GM12878 (cell line): ENCODE measurements around the gene GP9. TPM values are rescaled to one million over a fixed set of nuclear protein-coding genes. Genes with fewer than 3 reads are reported as not detected.

Source experiments
- ATAC-seq: fragments of 200-7000 bp; cut with Tn5 transposase; 3 replicates; pipeline ENCODE4 v1.9.1; 2020; ENCODE audit warnings: mild to moderate bottlenecking, moderate library complexity
- BruUV-seq: library from RNA; stranded (reverse); fragments of 400-500 nt; replicated peaks from 2 replicates; lab custom pipeline; 2021; lab: Mats Ljungman, UMichigan
- CTCF ChIA-PET: fragments of 300-600 bp; sonication (Branson Sonifier 250); formaldehyde crosslinking; extraction: SDS; loops from one replicate; lab custom pipeline; 2021; ENCODE audit warnings: inconsistent platforms; lab: Yijun Ruan, JAX
- POLR2A ChIA-PET: fragments of 350-600 bp; formaldehyde crosslinking; extraction: SDS; loops from one replicate; lab custom pipeline; 2021; ENCODE audit warnings: inconsistent platforms; lab: Charles Lee
- RAD21 ChIA-PET: fragments of 300-600 bp; sonication (Branson Sonifier 250); formaldehyde crosslinking; loops from one replicate; lab custom pipeline; 2023; ENCODE audit warnings: antibody characterized with exemption; ENCODE audit not compliant: unreplicated experiment; lab: Charles Lee
- SMC1A ChIA-PET: fragments of 300-600 bp; sonication (Branson Sonifier 250); formaldehyde crosslinking; loops from one replicate; lab custom pipeline; 2023; ENCODE audit not compliant: unreplicated experiment, uncharacterized antibody; lab: Charles Lee
- DNase-seq: peaks from one replicate; pipeline ENCODE4 v3.0.0-alpha.2; 2011; ENCODE audit warnings: low read depth, low spot score
- FAIRE-seq: peaks from 3 replicates; lab custom pipeline; 2011; peaks lifted over from hg19 to GRCh38; lab: Jason Lieb, UNC
- H2AFZ ChIP-seq: 2 replicates; pipeline ENCODE4 v1.6.0; 2011; ENCODE audit warnings: low read depth, low read length, control low read depth; ENCODE audit not compliant: control insufficient read depth
- H3K27ac ChIP-seq: 2 replicates; pipeline ENCODE4 v1.5.1; 2011; ENCODE audit warnings: control low read depth; ENCODE audit not compliant: control insufficient read depth, insufficient read depth
- H3K27me3 ChIP-seq, 2 experiments: replicated peaks in 1 of 2; 2 replicates each; pipeline versions ENCODE4 v1.6.0 to v1.6.1; 2011; ENCODE audit warnings: low read length in 1 of 2; ENCODE audit not compliant: control insufficient read depth in 2 of 2, insufficient read depth in 2 of 2
- H3K36me3 ChIP-seq, 2 experiments: 2 replicates each; pipeline ENCODE4 v1.5.1; 2011; ENCODE audit warnings: low read length in 1 of 2; ENCODE audit not compliant: control insufficient read depth in 2 of 2, insufficient read depth in 2 of 2
- H3K4me1 ChIP-seq: 2 replicates; pipeline ENCODE4 v1.6.1; 2011; ENCODE audit warnings: mild to moderate bottlenecking, low read length, moderate library complexity, mixed read lengths; ENCODE audit not compliant: control insufficient read depth, insufficient read depth
- H3K4me2 ChIP-seq: 2 replicates; pipeline ENCODE4 v1.6.0; 2011; ENCODE audit warnings: control low read depth; ENCODE audit not compliant: control insufficient read depth, insufficient read depth
- H3K4me3 ChIP-seq: fragments of 200-600 bp; sonication (generic); 2 replicates; pipeline ENCODE4 v1.5.1; 2016
- H3K79me2 ChIP-seq: 2 replicates; pipeline ENCODE4 v1.6.0; 2011; ENCODE audit warnings: low read length; ENCODE audit not compliant: control insufficient read depth, insufficient read depth
- H3K9ac ChIP-seq: 2 replicates; pipeline ENCODE4 v1.8.0; 2011; ENCODE audit warnings: low read length, control low read depth, mixed read lengths; ENCODE audit not compliant: control insufficient read depth, insufficient read depth
- H3K9me3 ChIP-seq: replicated peaks from 3 replicates; pipeline ENCODE4 v1.5.1; 2011; ENCODE audit warnings: mild to moderate bottlenecking, low read length; ENCODE audit not compliant: control insufficient read depth, insufficient read depth
- H4K20me1 ChIP-seq: 2 replicates; pipeline ENCODE4 v1.6.0; 2011; ENCODE audit not compliant: control insufficient read depth, insufficient read depth
- BRCA1 ChIP-seq: IDR thresholded peaks from 2 replicates; pipeline ENCODE4 v1.6.1; 2011; ENCODE audit warnings: low read depth, low read length, improper control_type of control experiment
- CHD4 ChIP-seq: fragments of 200-600 bp; sonication (generic); IDR thresholded peaks from 2 replicates; pipeline ENCODE4 v1.6.1; 2016; ENCODE audit warnings: mild to moderate bottlenecking
- DPF2 ChIP-seq: fragments of 450-650 bp; IDR thresholded peaks from 2 replicates; pipeline ENCODE4 v1.6.1; 2017; ENCODE audit warnings: mild to moderate bottlenecking
- EGR1 ChIP-seq, 2 experiments: IDR thresholded peaks; 1 replicate in 1 of 2; 2 replicates in 1 of 2; pipeline ENCODE4 v1.6.1; 2011 to 2012; ENCODE audit warnings: low read depth in 2 of 2, low read length in 2 of 2, borderline replicate concordance in 1 of 2, mild to moderate bottlenecking in 1 of 2, moderate library complexity in 1 of 2
- HCFC1 ChIP-seq: fragments of 150-350 bp; IDR thresholded peaks from 2 replicates; pipeline ENCODE4 v1.6.1; 2014; ENCODE audit warnings: low read length
- JUND ChIP-seq: IDR thresholded peaks from 2 replicates; pipeline ENCODE4 v1.6.1; 2012; ENCODE audit warnings: low read depth, mild to moderate bottlenecking, low read length, improper control_type of control experiment, moderate library complexity
- KAT2A ChIP-seq: conservative IDR thresholded peaks from 2 replicates; pipeline ENCODE4 v1.6.1; 2011; ENCODE audit warnings: low read depth, low read length; ENCODE audit not compliant: control insufficient read depth
- NFIC ChIP-seq: IDR thresholded peaks from 2 replicates; pipeline ENCODE4 v1.6.1; 2012; ENCODE audit warnings: low read depth, mild to moderate bottlenecking, inconsistent platforms, low read length, moderate library complexity
- NR2C1 ChIP-seq: fragments of 450-650 bp; IDR thresholded peaks from 2 replicates; pipeline ENCODE4 v1.6.1; 2017; ENCODE audit warnings: antibody characterized with exemption, mild to moderate bottlenecking, moderate library complexity
- NR2F1 ChIP-seq: fragments of 450-650 bp; conservative IDR thresholded peaks from 2 replicates; pipeline ENCODE4 v1.6.1; 2017; ENCODE audit warnings: mild to moderate bottlenecking
- NRF1 ChIP-seq: conservative IDR thresholded peaks from 2 replicates; pipeline ENCODE4 v1.6.1; 2011; ENCODE audit warnings: mild to moderate bottlenecking, low read depth, low read length, improper control_type of control experiment
- SMAD5 ChIP-seq: IDR thresholded peaks from 2 replicates; pipeline ENCODE4 v1.6.1; 2016; ENCODE audit warnings: antibody characterized with exemption, low read depth
- WGBS: methylation state at CpG from one replicate; pipeline ENCODE4 v1.1.6; 2016; ENCODE audit warnings: low lambda C conversion rate; ENCODE audit not compliant: insufficient replicate concordance, insufficient coverage; ENCODE audit errors: missing lambda C conversion rate; 5-methylcytosine and 5-hydroxymethylcytosine counted together
- in situ Hi-C: fragments of 300-500 bp; cut with MboI; formaldehyde crosslinking; loops from 9 replicates; pipeline ENCODE4 v1.14.3; 2018; ENCODE audit warnings: mixed read lengths
- intact Hi-C: fragments of 100-400 bp; cut with micrococcal nuclease; formaldehyde crosslinking; loops from one replicate; pipeline ENCODE4 v1.14.2; 2022; ENCODE audit not compliant: unreplicated experiment
- polyA plus RNA-seq, 11 experiments: library from polyadenylated mRNA; depleted of rRNA in 4 of 11; unstranded in 6 of 11; stranded (reverse) in 5 of 11; fragments of >200 nt; fragmentation: Nextera tagmentation in 4 of 11; fragmentation: Illumina TruSeq in 1 of 11; extraction: Ambion mirVana in 4 of 11; extraction: Trizol in 1 of 11; gene quantifications; 1 replicate in 1 of 11; 2 replicates in 10 of 11; pipeline versions ENCODE4 v1.2.1 to v1.2.3, GENCODE V29; 2011 to 2016; ENCODE audit warnings: inconsistent platforms in 2 of 11, missing spikeins in 2 of 11, low read depth in 1 of 11
- total RNA-seq, 4 experiments: library from RNA; depleted of rRNA in 3 of 4; stranded (reverse); fragments of >200 nt in 3 of 4; fragmentation: Illumina TruSeq in 1 of 4; extraction: Trizol in 1 of 4; gene quantifications; 2 replicates each; pipeline versions ENCODE4 v1.2.1 to v1.2.3, GENCODE V29; 2013 to 2021
- TF ChIP-seq, protein P1 (sequence below): fragments of 450-650 bp; IDR thresholded peaks from 2 replicates; pipeline ENCODE4 v1.6.1; 2017; ENCODE audit warnings: mild to moderate bottlenecking, moderate library complexity
- TF ChIP-seq, protein P2 (sequence below): IDR thresholded peaks from 2 replicates; pipeline ENCODE4 v1.6.1; 2011; ENCODE audit warnings: borderline replicate concordance, low read depth, mild to moderate bottlenecking, moderate library complexity, mixed read lengths, low read length; ENCODE audit not compliant: insufficient read depth; ENCODE audit errors: extremely low read length
- TF ChIP-seq, protein P3 (sequence below): IDR thresholded peaks from 2 replicates; pipeline ENCODE4 v1.6.1; 2012; ENCODE audit warnings: low read depth, low read length, improper control_type of control experiment
- TF ChIP-seq, protein P4 (sequence below): IDR thresholded peaks from 2 replicates; pipeline ENCODE4 v1.6.1; 2011; ENCODE audit warnings: borderline replicate concordance, low read depth, mild to moderate bottlenecking, moderate library complexity, low read length; ENCODE audit not compliant: insufficient read depth, poor library complexity, severe bottlenecking

Gene GP9
- total and polyA plus RNA-seq, 10 of the 15 experiments (the other 5 are each of a cell fraction or from before 2014, with no cell fraction given), result 0.15 TPM; not detected in 9

DNA sequence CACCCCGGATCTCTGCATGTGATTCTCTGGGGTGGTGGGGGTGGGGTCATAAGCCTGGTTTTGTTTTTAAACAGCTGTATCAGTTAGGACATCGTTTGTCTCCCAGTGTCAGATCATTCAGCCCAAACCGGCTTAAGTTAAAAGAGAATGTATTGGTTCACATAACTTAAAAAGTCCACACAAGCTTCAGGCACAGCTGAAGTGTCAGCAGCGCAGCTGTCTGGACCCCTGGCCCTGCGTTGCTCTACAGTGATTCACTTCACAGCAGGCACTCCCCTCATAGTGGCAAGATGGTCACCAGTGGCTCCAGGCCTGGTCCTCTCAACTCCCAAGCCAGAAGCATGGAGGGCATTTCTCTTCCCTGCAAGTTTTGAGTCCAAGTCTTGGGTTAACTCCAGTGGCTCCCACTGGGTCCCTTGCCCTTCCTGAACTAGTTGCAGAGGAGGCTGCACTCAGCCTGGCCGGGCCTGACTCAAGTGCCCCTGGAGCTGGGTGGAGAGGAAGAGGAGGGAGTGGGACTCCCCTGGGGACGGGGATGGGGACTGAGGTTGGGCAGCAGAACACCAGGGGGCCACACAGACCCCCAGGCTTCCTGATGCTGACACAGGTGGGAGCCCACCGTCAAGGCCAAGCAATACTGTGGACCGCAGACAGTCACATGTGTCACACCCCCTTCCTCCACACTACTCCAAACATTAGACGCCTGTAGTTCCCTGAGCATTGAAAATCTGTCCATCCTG lies 28.9 kb upstream of the GP9 start:
- Histone ChIP-seq H3K4me2 (no peak overlapping the region), H3K27ac (no peak overlapping the region), H4K20me1 (no peaks in the 10 kb centered on the region), H3K9ac (no peak overlapping the region), H3K4me3 (no peak overlapping the region), H3K9me3 (no peaks in the 10 kb centered on the region; the same call in 2 of the 3 replicates), H2AFZ (no peak overlapping the region), H3K36me3 (no peaks in the 10 kb centered on the region), H3K4me1 (peaks cover 2% of the 10 kb centered on the region), H3K27me3 (no peaks in the 10 kb centered on the region; a peak in 1 of 4 replicates), H3K79me2 (no peaks in the 10 kb centered on the region)
- no peak for ATAC-seq
- in situ Hi-C loops (no loop called here), intact Hi-C loops (no loop called here)
- SMC1A ChIA-PET, result interaction anchor here (1.4 kb wide), 1 partner anchor 11 kb away, joined by 3 read pairs; no protein-coding TSS in a partner anchor
- POLR2A ChIA-PET, result no interaction called here
- CTCF ChIA-PET, result interaction anchor here (2.0 kb wide), 1 partner anchor 61 kb away, joined by 6 read pairs; no protein-coding TSS in a partner anchor
- no TSS peak for BruUV-seq
- no peak for TF ChIP-seq NR2F1
- no peak for TF ChIP-seq SMAD5
- TF ChIP-seq DPF2, result no peak
- TF ChIP-seq BRCA1, result no peak
- TF ChIP-seq, protein P1, sequence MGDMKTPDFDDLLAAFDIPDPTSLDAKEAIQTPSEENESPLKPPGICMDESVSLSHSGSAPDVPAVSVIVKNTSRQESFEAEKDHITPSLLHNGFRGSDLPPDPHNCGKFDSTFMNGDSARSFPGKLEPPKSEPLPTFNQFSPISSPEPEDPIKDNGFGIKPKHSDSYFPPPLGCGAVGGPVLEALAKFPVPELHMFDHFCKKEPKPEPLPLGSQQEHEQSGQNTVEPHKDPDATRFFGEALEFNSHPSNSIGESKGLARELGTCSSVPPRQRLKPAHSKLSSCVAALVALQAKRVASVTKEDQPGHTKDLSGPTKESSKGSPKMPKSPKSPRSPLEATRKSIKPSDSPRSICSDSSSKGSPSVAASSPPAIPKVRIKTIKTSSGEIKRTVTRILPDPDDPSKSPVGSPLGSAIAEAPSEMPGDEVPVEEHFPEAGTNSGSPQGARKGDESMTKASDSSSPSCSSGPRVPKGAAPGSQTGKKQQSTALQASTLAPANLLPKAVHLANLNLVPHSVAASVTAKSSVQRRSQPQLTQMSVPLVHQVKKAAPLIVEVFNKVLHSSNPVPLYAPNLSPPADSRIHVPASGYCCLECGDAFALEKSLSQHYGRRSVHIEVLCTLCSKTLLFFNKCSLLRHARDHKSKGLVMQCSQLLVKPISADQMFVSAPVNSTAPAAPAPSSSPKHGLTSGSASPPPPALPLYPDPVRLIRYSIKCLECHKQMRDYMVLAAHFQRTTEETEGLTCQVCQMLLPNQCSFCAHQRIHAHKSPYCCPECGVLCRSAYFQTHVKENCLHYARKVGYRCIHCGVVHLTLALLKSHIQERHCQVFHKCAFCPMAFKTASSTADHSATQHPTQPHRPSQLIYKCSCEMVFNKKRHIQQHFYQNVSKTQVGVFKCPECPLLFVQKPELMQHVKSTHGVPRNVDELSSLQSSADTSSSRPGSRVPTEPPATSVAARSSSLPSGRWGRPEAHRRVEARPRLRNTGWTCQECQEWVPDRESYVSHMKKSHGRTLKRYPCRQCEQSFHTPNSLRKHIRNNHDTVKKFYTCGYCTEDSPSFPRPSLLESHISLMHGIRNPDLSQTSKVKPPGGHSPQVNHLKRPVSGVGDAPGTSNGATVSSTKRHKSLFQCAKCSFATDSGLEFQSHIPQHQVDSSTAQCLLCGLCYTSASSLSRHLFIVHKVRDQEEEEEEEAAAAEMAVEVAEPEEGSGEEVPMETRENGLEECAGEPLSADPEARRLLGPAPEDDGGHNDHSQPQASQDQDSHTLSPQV, result no peak
- TF ChIP-seq EGR1 (IDR thresholded peaks at IDR 0.05; ENCODE audit: borderline replicate concordance in 1 of 2, low read depth in 2 of 2, low read length in 2 of 2), result no peak
- TF ChIP-seq, protein P2, sequence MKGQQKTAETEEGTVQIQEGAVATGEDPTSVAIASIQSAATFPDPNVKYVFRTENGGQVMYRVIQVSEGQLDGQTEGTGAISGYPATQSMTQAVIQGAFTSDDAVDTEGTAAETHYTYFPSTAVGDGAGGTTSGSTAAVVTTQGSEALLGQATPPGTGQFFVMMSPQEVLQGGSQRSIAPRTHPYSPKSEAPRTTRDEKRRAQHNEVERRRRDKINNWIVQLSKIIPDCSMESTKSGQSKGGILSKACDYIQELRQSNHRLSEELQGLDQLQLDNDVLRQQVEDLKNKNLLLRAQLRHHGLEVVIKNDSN, result no peak
- TF ChIP-seq CHD4, result no peak
- no peak for TF ChIP-seq JUND
- no peak for TF ChIP-seq HCFC1
- no peak for TF ChIP-seq NR2C1
- TF ChIP-seq, protein P3, sequence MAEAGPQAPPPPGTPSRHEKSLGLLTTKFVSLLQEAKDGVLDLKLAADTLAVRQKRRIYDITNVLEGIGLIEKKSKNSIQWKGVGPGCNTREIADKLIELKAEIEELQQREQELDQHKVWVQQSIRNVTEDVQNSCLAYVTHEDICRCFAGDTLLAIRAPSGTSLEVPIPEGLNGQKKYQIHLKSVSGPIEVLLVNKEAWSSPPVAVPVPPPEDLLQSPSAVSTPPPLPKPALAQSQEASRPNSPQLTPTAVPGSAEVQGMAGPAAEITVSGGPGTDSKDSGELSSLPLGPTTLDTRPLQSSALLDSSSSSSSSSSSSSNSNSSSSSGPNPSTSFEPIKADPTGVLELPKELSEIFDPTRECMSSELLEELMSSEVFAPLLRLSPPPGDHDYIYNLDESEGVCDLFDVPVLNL, result no peak
- no peak for TF ChIP-seq KAT2A
- TF ChIP-seq NFIC, result no peak
- no peak for TF ChIP-seq NRF1
- TF ChIP-seq, protein P4, sequence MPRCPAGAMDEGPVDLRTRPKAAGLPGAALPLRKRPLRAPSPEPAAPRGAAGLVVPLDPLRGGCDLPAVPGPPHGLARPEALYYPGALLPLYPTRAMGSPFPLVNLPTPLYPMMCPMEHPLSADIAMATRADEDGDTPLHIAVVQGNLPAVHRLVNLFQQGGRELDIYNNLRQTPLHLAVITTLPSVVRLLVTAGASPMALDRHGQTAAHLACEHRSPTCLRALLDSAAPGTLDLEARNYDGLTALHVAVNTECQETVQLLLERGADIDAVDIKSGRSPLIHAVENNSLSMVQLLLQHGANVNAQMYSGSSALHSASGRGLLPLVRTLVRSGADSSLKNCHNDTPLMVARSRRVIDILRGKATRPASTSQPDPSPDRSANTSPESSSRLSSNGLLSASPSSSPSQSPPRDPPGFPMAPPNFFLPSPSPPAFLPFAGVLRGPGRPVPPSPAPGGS, result no peak
- 29% methylated on average over 10 of the region's 10 CpGs for WGBS
- no peak for FAIRE-seq
- DNase-seq, result no peak
- RAD21 ChIA-PET, result interaction anchor here (2.0 kb wide), 1 partner anchor 22 kb away, joined by 6 read pairs; no protein-coding TSS in a partner anchor
